AG09319 (cell line): ENCODE data around the gene SPRED2.

Source experiments
- DNase-seq: peaks from one replicate; pipeline ENCODE4 v3.0.0-alpha.2; 2010; ENCODE audit warnings: low read depth; ENCODE audit errors: extremely low read depth
- CTCF ChIP-seq: IDR thresholded peaks from 2 replicates; pipeline ENCODE4 v1.5.1; 2011; ENCODE audit warnings: low read depth, mild to moderate bottlenecking, inconsistent platforms, low read length, moderate library complexity

Gene SPRED2

GRCh38 chr2:65294701-65295100 lies 137.7 kb downstream of the SPRED2 start:
- no peak for DNase-seq
- no peak for TF ChIP-seq CTCF

- DNase-seq = no peak
- TF ChIP-seq CTCF = no peak
These were observed 138.3 kb downstream of the SPRED2 start for GRCh38 chr2:65294136-65294535.

GRCh38 chr2:65293376-65293775 lies 139.0 kb downstream of the SPRED2 start:
- DNase-seq = no peak
- TF ChIP-seq CTCF = no peak

DNA sequence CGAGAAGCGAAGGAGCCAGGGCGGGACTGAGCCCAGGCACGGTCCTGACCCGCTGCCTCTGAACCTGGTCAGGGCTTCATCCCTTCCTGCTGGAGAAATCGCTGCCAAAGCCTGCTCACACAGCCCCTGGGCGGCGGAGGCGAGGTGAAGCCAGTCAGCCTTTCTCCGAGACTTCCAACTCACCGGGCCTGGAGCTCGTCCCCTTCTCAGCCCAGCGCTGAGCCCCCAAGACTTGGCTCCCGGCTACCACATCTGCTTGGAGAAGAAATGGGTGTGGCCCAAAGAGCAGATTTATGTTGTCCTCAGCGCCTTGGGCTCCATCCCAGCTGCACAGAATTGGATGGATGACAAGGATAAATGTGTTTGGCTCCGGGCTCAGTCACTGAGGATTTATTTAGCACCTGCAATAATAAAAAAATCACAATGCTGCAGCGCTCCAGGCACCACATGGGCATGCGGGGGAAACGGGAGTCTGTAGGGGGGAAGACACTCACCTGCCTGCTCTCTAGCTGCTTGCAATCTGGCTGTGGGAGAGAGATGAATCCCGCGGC lies 139.9 kb downstream of the SPRED2 start:
- no peak for TF ChIP-seq CTCF

GRCh38 chr2:65292106-65292400 lies 140.3 kb downstream of the SPRED2 start:
- DNase-seq = no peak
- no peak for TF ChIP-seq CTCF

More for the DNA sequence above, 139.9 kb downstream of the SPRED2 start:
- DNase-seq = no peak

- no peak for DNase-seq
- no peak for TF ChIP-seq CTCF
These were observed 140.9 kb downstream of the SPRED2 start for GRCh38 chr2:65291216-65292105.

- TF ChIP-seq CTCF = no peak
- no peak for DNase-seq
These were observed 145.0 kb downstream of the SPRED2 start for GRCh38 chr2:65287364-65287763.
